ENCODE results near the gene CNST. TPM values are rescaled to one million over a fixed set of nuclear protein-coding genes. Genes with fewer than 3 reads are reported as not detected.

CNST gene
- total and polyA plus RNA-seq, 2 of the 13 experiments (the other 11 are each of a cell fraction or from before 2014, with no cell fraction given), result 6.3 to 12.4 TPM

GRCh38 chr1:246583448-246584185, 17.4 kb downstream of the CNST start (continued):
- TF ChIP-seq MNT (IDR thresholded peaks at IDR 0.05) (peak; percentile 12; the same call in 1 of the 2 replicates), CEBPZ (IDR thresholded peaks at IDR 0.05; ENCODE audit: low read length) (no peak), ZFY (CRISPR knock-in tag; IDR thresholded peaks at IDR 0.05) (no peak), PRDM4 (CRISPR knock-in tag; IDR thresholded peaks at IDR 0.05; ENCODE audit: borderline replicate concordance) (no peak), TAF15 (IDR thresholded peaks at IDR 0.05; ENCODE audit: low read depth, low read length, poor library complexity, severe bottlenecking) (no peak), TCF7 (IDR thresholded peaks at IDR 0.05; ENCODE audit: low read depth) (peak; percentile 72), ZNF773 (CRISPR knock-in tag; IDR thresholded peaks at IDR 0.05; ENCODE audit: borderline replicate concordance) (no peak), ZNF609 (CRISPR knock-in tag; IDR thresholded peaks at IDR 0.05; ENCODE audit: borderline replicate concordance) (peak; percentile 82; the same call in 1 of the 2 replicates), ZNF7 (CRISPR knock-in tag; IDR thresholded peaks at IDR 0.05) (no peak), THYN1 (CRISPR knock-in tag; IDR thresholded peaks at IDR 0.05; ENCODE audit: borderline replicate concordance, low read depth) (no peak), ZBTB2 (CRISPR knock-in tag; IDR thresholded peaks at IDR 0.05; ENCODE audit: low read depth) (no peak)

All from HepG2 (cell line).